Thyroid gland (tissue), 4 donors: ENCODE results near the gene ZNF433. TPM values are rescaled to one million over a fixed set of nuclear protein-coding genes. Genes with fewer than 3 reads are reported as not detected.

Experiments used
- DNase-seq, 2 donors: peaks; one replicate each; pipeline ENCODE4 v3.0.0-alpha.2; 2019
- H3K27ac ChIP-seq, 3 donors: fragments of 200-600 bp; sonication (generic); 1 replicate in 2 of 3; 2 replicates in 1 of 3; pipeline ENCODE4 v1.5.1; 2016 to 2019; ENCODE audit warnings: mild to moderate bottlenecking in 1 of 3, moderate library complexity in 1 of 3
- H3K27me3 ChIP-seq: fragments of 200-600 bp; sonication (generic); one replicate; pipeline ENCODE4 v1.5.1; 2019
- H3K36me3 ChIP-seq, 2 donors: fragments of 200-600 bp; sonication (generic); one replicate each; pipeline ENCODE4 v1.5.1; 2016 to 2019
- H3K4me1 ChIP-seq, 2 donors: fragments of 200-600 bp; sonication (generic); one replicate each; pipeline ENCODE4 v1.5.1; 2017 to 2019
- H3K4me3 ChIP-seq, 3 donors: fragments of 200-600 bp; sonication (generic); replicated peaks in 1 of 3; 1 replicate in 2 of 3; 2 replicates in 1 of 3; pipeline ENCODE4 v1.5.1; 2016; ENCODE audit warnings: mild to moderate bottlenecking in 1 of 3
- H3K9me3 ChIP-seq: fragments of 200-600 bp; sonication (generic); one replicate; pipeline ENCODE4 v1.5.1; 2017
- POLR2A ChIP-seq, 2 donors: fragments of 450-650 bp; IDR thresholded peaks; one replicate each; pipeline ENCODE4 v1.6.1; 2017; ENCODE audit warnings: antibody characterized with exemption in 2 of 2, mild to moderate bottlenecking in 2 of 2, moderate library complexity in 1 of 2
- WGBS, 2 donors: methylation state at CpG; one replicate each; pipeline ENCODE4 v1.1.5; 2017; 5-methylcytosine and 5-hydroxymethylcytosine counted together
- intact Hi-C: fragments of 100-400 bp; cut with DNase I; formaldehyde crosslinking; loops from one replicate; pipeline ENCODE4 v1.15.1; 2023
- total RNA-seq, 4 donors: library from RNA; depleted of rRNA; stranded (reverse); fragments of >200 nt; gene quantifications; one replicate each; pipeline ENCODE4 v1.2.3, GENCODE V29; 2016
- TF ChIP-seq, protein P1 (sequence below), 6 experiments: fragments of 200-600 bp in 3 of 6; fragments of 450-650 bp in 3 of 6; sonication (generic) in 3 of 6; IDR thresholded peaks; one replicate each; pipeline ENCODE4 v1.5.1; 2016 to 2019; ENCODE audit warnings: antibody characterized with exemption in 6 of 6, mild to moderate bottlenecking in 2 of 6, inconsistent platforms in 1 of 6, moderate library complexity in 1 of 6

Gene ZNF433
- total RNA-seq, 4 donors from 2014 or later, result 8.9 to 21.8 (median 12.6) TPM

DNA sequence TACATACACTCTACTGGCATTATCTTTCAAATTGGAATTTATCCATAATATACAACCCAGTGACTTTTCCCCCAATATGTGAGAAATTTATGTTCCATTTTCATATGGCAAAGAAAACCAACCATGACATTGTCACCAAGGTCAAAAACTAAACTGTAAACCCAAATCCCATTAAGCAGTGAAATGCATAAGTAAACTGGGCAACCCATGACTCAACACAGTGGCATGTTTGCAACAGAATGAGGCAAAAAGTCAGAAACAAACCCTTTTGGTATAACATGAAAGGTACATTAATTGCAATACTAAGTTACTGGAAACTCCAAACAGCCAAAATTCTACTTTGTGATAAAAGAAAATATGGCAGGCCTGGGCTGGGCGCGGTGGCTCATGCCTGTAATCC, 12.4 kb upstream of the ZNF433 start:
- Histone ChIP-seq H3K4me3 (no peak overlapping the region), H3K9me3 (no peaks in the 10 kb centered on the region), H3K4me1 (peaks cover 6 to 8% of the 10 kb centered on the region in 2 donors), H3K36me3 (no peaks in the 10 kb centered on the region), H3K27me3 (no peaks in the 10 kb centered on the region), H3K27ac (no peak overlapping the region)
- intact Hi-C loops, result no loop called here
- TF ChIP-seq, protein P1, sequence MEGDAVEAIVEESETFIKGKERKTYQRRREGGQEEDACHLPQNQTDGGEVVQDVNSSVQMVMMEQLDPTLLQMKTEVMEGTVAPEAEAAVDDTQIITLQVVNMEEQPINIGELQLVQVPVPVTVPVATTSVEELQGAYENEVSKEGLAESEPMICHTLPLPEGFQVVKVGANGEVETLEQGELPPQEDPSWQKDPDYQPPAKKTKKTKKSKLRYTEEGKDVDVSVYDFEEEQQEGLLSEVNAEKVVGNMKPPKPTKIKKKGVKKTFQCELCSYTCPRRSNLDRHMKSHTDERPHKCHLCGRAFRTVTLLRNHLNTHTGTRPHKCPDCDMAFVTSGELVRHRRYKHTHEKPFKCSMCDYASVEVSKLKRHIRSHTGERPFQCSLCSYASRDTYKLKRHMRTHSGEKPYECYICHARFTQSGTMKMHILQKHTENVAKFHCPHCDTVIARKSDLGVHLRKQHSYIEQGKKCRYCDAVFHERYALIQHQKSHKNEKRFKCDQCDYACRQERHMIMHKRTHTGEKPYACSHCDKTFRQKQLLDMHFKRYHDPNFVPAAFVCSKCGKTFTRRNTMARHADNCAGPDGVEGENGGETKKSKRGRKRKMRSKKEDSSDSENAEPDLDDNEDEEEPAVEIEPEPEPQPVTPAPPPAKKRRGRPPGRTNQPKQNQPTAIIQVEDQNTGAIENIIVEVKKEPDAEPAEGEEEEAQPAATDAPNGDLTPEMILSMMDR (IDR thresholded peaks at IDR 0.05), result no peak
- TF ChIP-seq POLR2A (IDR thresholded peaks at IDR 0.05), result no peak
- DNase-seq, result no peak
- 95 to 97% methylated on average over 2 of the region's 2 CpGs for WGBS, 2 donors

DNA sequence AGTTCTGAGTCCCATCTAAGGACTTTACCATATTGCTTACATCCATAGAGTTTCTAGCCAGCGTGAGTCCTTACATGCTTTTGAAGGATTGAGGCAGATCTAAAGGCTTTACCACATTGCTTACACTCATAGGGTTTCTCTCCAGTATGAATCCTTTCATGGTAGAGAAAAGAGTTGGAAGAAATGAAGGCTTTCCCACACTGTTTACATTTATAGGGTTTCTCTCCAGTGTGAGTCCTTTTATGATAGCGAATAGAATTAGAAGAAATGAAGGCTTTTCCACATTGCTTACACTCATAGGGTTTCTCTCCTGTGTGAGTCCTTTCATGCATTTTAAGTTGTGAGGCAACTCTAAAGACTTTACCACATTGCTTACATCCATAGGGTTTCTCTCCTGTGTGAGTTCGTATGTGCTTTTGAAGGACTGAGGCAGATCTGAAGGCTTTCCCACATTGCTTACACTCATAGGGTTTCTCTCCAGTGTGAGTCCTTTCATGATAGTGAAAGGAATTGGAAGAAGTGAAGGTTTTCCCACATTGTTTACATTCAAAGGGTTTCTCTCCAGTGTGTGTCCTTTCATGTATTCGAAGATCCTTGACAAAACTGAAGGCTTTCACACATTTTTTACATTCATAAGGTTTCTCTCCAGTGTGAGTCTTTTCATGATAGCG, 8.4 kb upstream of the ZNF433 start:
- H3K36me3 ChIP-seq, result no peaks in the 10 kb centered on the region
- no peaks in the 10 kb centered on the region for H3K9me3 ChIP-seq
- H3K27me3 ChIP-seq, result no peaks in the 10 kb centered on the region
- intact Hi-C loops, result no loop called here
- 93 to 96% methylated on average over 5 of the region's 5 CpGs for WGBS, 2 donors
- H3K4me3 ChIP-seq, result no peak overlapping the region
- no peaks in the 10 kb centered on the region for H3K4me1 ChIP-seq
- H3K27ac ChIP-seq, result no peak overlapping the region
- TF ChIP-seq POLR2A (IDR thresholded peaks at IDR 0.05), result no peak
- TF ChIP-seq, protein P1 (IDR thresholded peaks at IDR 0.05), result no peak
- no peak for DNase-seq

DNA sequence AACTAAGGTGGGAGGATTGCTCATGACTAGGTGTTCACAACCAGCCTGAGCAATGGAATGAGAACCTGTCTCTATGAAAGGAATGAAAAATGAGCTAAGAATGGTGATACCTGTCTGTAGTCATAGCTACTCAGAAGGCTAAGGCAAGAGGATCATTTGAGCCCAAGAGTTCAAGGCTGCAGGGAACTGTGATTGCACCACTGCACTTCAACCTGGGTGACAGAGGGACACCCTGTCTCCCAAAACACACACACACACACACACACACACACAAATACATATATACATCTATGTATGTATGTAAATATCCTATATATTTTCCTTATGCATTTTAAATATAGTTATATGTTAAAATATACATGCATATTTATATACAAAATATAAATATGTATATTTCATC, 7.4 kb upstream of the ZNF433 start:
- intact Hi-C loops, result no loop called here
- Histone ChIP-seq H3K36me3 (no peaks in the 10 kb centered on the region), H3K4me3 (no peak overlapping the region), H3K27me3 (no peaks in the 10 kb centered on the region), H3K27ac (no peak overlapping the region), H3K4me1 (no peaks in the 10 kb centered on the region), H3K9me3 (no peaks in the 10 kb centered on the region)
- no peak for TF ChIP-seq POLR2A (IDR thresholded peaks at IDR 0.05)
- TF ChIP-seq, protein P1 (IDR thresholded peaks at IDR 0.05), result no peak
- DNase-seq, result no peak

DNA sequence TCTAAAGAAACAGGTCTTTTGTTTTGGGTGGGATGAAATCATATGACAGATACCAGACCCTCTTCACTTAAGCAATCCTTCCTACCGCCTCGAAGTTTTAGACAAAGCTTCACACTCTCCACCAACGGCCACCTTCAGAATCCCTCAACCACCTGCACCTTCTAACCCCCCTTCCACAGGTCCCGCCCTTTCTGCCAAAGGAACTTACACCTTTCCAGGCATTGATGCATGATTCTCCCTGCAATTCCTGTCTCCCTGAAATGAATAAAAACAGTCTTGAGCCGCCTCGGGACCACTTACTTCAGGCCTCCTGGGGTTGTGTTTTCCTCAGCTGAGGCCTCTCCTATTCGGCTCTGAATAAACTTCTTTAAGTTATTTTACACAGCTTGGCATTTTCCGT, 859 bp downstream of the ZNF433 start:
- Histone ChIP-seq H3K27ac (peak overlapping the region; percentile 92 to 97 (median 94)), H3K27me3 (no peaks in the 10 kb centered on the region), H3K4me3 (peak overlapping the region in 2 of 3 donors; percentile 28 to 89), H3K4me1 (peaks cover 12 to 16% of the 10 kb centered on the region in 2 donors), H3K9me3 (no peaks in the 10 kb centered on the region), H3K36me3 (no peaks in the 10 kb centered on the region)
- no peak for TF ChIP-seq POLR2A (IDR thresholded peaks at IDR 0.05)
- intact Hi-C loops, result no loop called here
- peak; percentile 24 to 41 for DNase-seq
- WGBS, 2 donors, result 13 to 17% methylated on average over 8 of the region's 8 CpGs

DNA sequence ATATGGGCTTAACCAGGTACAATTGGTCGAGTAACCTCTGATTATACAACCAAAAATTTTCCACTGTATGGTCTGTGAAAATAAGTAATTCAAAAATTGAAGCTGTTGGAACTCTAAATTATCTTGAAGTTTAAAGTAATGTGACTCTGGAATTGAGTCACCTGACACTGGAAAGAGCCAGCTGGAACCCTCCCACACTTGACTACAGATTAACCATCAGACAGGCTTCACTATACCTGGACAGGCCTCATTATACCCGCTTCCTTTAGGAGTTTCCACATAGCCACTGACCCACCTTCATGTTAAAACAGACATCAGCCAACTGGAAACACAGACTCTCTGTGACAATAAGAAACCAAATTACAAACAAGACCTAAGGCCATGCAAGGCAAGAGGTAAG, 1.3 kb downstream of the ZNF433 start:
- Histone ChIP-seq H3K4me3 (peak overlapping the region in 1 of 3 donors; percentile 89), H3K27me3 (no peaks in the 10 kb centered on the region), H3K27ac (peak overlapping the region; percentile 15 to 94 (median 92)), H3K9me3 (no peaks in the 10 kb centered on the region), H3K36me3 (no peaks in the 10 kb centered on the region), H3K4me1 (peaks cover 12 to 16% of the 10 kb centered on the region in 2 donors)
- peak; percentile 27 to 30 for DNase-seq
- TF ChIP-seq, protein P1 (IDR thresholded peaks at IDR 0.05), result no peak
- no peak for TF ChIP-seq POLR2A (IDR thresholded peaks at IDR 0.05)
- intact Hi-C loops, result no loop called here
- WGBS, 2 donors, result 62 to 68% methylated on average over 2 of the region's 2 CpGs
